NCI-H2196 treated with DMSO at 0.1 percent for 48 hours (cell line): ENCODE data around the gene CAMSAP1.
"Not testable (repeated sequence)": the region's sequence is repeated elsewhere in the genome, so short reads cannot be mapped to it uniquely, and the experiment has no call there.

Experiments
- DNase-seq: peaks from one replicate; lab custom pipeline; 2025; ENCODE audit not compliant: unreplicated experiment; lab: John Stamatoyannopoulos, UW

CAMSAP1 gene

GRCh38 chr9:135907431-135908092 lies at the start of gene CAMSAP1:
TSS of gene CAMSAP1 (minus strand) at chr9:135907546. CDS start at chr9:135907159, 387 bp downstream.
- peak; percentile 97 for DNase-seq

- DNase-seq = no peak
These were observed 49.4 kb upstream of the CAMSAP1 start for GRCh38 chr9:135956802-135957174.

GRCh38 chr9:135955934-135956801 lies 48.8 kb upstream of the CAMSAP1 start:
- no peak for DNase-seq

GRCh38 chr9:135952664-135953206 lies 45.4 kb upstream of the CAMSAP1 start:
- no peak for DNase-seq

- DNase-seq = peak; percentile 88
These were observed 44.7 kb upstream of the CAMSAP1 start for GRCh38 chr9:135951889-135952663.

- DNase-seq = not testable (repeated sequence)
These were observed 44.0 kb upstream of the CAMSAP1 start for GRCh38 chr9:135951310-135951709.

- not testable (repeated sequence) for DNase-seq
These were observed 43.5 kb upstream of the CAMSAP1 start for GRCh38 chr9:135950841-135951240.

- DNase-seq = no peak
These were observed 42.9 kb upstream of the CAMSAP1 start for GRCh38 chr9:135950135-135950682.

- DNase-seq = no peak
These were observed 42.3 kb upstream of the CAMSAP1 start for GRCh38 chr9:135949501-135950134.

GRCh38 chr9:135948968-135949367 lies 41.6 kb upstream of the CAMSAP1 start:
- DNase-seq = no peak

- no peak for DNase-seq
These were observed 41.1 kb upstream of the CAMSAP1 start for GRCh38 chr9:135948446-135948845.

GRCh38 chr9:135947582-135947981 lies 40.2 kb upstream of the CAMSAP1 start:
- DNase-seq = no peak

- DNase-seq = not testable (repeated sequence)
These were observed 39.8 kb upstream of the CAMSAP1 start for GRCh38 chr9:135947105-135947504.

- no peak for DNase-seq
These were observed 39.1 kb upstream of the CAMSAP1 start for GRCh38 chr9:135946392-135946994.

- DNase-seq = no peak
These were observed 38.6 kb upstream of the CAMSAP1 start for GRCh38 chr9:135945969-135946368.

- DNase-seq = no peak
These were observed 37.3 kb upstream of the CAMSAP1 start for GRCh38 chr9:135944444-135945252.

GRCh38 chr9:135943604-135944003 lies 36.3 kb upstream of the CAMSAP1 start:
- DNase-seq = not testable (repeated sequence)

- DNase-seq = no peak
These were observed 34.1 kb upstream of the CAMSAP1 start for GRCh38 chr9:135941288-135941995.
